Stimulated activated naive CD8-positive, alpha-beta T cell treated with anti-CD3 and anti-CD28 coated beads, Interleukin-15, Interleukin-2, amounts not matched to agents 100 U/mL and 50 U/mL, for 24 hours (primary cell): ENCODE results near the gene C2orf74.
"Not testable (repeated sequence)": the region's sequence is repeated elsewhere in the genome, so short reads cannot be mapped to it uniquely, and the experiment has no call there.

Experiments
- ATAC-seq: fragments of 150-1000 bp; cut with Tn5 transposase; one replicate; pipeline ENCODE4 v1.10.0; 2021
- DNase-seq: peaks from one replicate; pipeline ENCODE4 v3.0.0; 2021

Gene C2orf74

DNA sequence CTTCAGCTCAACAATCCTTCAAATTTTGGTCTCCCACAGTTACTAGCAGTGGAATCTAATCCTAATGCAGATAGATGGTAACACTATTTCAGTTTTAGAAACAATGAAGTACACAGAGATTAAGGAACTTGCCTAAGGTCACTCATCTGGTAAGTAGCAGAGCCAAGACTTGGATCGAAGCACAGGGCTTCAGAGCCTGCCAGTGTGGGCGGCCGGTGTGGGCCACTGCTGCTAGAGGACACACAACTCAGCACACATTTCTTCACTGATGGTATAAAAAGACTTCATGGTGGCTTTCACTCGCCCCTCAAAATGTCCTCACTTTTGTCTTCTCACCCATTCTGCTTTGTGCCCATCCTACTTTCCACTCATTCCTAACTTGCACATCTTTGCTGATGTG, 11.1 kb downstream of the C2orf74 start:
- DNase-seq (no peak), ATAC-seq (no peak)

DNA sequence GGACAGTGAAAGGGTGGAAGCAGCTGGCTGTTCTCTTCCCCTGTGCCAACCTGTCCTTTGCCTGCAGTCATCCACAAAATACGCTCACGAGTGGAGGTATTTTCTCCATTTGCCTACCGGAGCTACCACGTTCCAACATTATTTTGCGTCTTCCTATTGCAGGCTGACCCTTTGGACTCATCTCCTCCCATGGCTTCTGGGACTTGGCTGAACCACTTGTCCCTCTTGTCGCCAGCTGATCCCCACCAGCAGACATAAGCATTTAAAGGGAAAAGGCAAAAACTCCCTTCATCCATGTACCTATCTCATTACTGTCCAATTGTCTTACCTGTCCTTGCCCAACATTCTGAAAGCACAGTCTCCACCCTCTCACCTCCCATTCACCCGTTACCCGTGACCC, 13.0 kb downstream of the C2orf74 start:
- DNase-seq (no peak), ATAC-seq (no peak)

DNA sequence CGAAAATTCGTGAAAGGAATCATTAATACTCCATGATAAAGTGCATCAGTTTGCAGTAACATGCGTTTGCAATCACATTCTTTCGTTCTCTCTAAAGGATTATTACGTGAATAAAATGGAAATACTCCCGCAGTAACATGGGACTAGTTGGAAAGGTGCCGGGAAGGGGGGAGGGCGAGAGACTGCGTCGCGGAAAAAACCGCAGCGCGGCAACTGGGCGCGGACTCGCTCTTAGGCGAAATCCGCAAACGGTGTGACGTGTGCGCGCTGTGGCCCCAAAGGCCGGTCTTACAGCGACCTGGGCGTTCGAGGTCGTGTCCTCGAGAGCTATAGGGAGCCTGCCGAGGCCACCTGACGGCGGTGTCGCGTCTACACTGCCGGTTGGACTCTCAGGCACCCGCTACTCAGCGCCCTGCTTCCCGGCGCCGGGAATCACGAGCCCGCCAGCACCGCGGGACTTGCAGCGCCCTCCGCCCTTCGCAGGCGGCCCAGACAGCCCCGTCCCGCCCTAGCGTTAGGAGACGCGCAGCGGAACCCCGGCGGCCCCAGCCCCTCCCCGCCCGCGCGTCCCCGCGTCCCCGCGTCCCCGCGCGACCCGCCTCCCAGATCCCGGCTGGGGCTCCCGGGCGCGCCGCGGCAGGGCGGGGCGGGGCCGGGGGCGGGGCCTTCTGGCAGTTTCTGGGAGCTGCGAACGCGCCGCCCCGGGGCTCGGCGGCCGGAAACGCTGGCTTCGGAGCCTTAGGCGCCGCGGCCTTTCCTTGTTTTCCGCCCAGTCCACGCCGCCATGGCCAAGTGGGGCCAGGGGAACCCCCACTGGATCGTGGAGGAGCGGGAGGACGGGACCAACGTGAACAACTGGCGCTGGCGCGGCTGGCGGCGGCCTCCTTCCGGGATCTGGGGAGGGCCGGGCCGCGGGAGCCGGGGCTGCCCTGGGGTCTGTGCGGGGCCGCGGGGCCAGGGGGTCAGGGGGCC, 15.1 kb downstream of the C2orf74 start:
- DNase-seq: peak; percentile 96
- peak; percentile 95 for ATAC-seq

DNA sequence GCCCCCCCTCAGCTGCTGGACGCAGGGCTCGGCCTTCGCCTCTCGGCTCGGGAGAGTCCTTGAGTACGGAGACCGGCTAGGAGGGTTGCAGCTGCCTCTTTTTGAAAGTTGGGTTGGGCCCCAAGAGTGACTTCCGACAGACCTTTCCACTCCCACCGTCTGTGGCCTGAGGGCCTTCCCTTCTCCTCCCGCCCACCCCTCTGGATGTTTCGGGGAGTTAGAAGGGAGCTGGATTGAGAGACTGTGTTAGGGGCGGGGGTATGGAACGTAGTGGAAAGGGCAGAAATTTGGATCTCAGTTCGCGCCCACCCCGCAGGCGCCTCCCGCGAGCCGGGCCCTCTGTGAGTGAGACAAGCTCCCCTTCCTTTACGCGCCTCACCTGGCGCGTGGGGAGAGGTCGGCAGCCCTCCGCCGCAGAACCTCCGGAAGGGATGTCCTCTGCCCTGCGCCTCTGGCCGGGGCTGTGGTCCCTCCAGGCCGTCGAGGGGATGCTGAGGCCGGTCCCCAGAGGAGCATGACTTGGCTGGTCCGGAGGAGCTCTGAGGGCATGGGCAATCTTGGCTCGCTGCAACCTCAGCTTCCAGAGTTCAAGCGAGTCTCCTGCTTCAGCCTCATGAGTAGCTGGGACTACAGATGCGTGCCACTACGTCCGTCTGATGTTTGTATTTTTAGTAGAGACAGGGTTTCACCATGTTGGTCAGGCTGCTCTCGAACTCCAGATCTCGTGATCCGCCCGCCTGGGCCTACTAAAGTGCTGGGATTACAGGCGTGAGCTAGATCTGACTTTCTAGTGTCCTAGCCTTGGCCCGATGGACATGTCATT, 15.9 kb downstream of the C2orf74 start:
- ATAC-seq (peak; percentile 2), DNase-seq (peak; percentile 57)

DNA sequence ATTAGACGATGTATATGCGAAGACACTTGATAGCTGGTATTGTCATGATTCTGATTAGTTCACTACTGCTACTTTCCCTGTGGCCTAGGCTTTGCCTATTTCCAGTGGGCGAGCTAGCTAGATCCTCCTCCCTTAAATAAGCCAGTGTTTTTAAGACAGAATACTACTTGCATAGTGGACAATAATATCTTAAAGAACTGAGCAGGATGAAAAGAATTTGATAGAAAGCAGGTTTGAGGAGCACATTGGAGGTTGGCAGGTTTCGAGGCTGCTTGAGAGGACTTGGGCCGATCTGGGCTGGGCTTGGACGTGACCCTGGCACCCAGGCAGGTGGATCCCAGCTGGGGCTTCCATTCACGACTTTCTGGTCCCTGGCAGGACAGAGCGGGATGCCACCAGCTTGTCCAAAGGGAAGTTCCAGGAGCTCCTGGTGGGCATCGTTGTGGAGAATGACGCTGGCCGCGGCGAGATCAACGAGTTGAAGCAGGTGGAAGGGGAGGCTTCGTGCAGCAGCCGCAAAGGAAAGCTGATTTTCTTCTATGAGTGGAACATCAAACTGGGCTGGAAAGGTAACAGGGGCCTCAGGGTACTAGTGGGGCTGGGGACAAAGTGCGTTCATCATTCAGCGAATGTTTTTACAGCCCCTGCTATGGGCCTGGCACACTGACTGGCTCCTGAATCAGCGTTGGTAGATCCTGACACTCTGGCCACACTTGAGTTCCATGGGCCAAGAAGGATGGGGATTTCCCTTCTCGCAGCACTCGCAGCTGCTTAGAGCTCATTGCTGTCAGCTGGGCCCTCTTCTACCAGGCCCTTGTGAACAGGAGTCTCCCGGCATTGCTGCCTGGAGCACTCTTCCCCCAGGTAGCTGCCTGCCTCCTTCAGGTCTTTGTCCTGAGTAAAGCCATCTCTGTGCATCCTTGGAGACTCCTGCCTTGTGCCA, 16.9 kb downstream of the C2orf74 start:
- no peak for DNase-seq
- no peak for ATAC-seq

DNA sequence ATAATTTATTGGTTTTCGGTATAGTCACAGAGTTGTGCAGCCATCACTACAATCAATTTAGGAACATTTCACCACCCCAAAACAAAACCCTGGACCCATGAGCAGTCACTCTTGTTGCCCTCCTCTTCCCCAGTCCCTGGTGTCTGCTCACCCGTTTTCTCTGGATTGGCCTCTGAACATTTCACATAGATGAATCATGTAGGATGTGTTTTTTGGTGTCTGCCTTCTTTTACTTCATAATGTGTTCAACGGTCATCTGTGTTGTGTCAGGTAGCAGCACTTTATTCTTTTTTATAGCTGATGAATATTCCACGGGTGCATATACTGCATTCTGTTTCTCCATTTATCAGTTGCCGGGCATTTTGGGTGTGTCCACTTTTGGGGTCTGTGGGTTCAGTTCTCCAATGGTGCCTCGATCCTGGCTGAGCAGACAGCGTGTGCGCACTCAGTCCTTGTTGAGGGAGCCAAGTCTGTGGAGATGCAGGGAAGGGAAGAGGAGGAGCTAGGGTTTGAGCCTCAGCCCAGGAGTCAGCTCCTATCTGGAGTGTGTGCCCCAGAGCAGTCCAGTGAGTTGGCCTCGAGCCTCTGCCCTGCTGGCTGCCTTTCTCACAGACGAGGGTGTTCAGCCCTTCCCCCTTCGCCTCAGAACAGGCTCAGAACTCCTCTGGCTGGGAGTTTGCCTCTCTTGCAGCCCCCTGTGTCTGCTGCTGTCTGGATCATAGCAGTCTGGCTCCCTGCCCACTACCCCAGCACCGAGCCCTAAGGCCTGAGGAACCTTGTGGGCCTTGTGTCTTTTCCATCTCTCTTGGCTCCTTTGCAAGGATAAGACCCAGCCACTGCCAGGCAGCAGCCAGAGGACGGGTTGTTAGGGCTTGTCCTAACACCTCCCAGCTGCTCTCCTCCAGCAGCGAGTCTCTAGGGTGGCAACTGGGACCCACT, 18.0 kb downstream of the C2orf74 start:
- no peak for ATAC-seq
- DNase-seq: no peak

DNA sequence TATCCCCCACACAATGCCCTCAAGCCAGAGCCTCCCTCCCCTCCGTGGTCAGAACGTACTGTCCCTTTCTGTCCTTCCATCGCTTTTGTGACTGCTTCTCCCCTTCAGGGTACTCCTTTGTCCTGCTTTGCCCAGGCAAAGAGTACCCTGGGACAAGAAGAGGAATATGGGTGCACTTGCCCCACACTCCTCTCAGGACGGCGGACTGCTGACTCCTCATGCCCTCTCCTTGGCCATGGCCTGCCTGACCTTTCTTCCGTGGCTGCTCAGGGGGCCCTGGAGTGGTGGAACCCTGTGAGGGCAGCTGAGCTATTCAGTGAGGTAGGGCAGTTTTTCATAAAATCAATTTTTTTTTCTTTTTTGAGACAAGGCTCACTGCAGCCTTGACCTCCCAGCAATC, 18.7 kb downstream of the C2orf74 start:
- ATAC-seq (no peak), DNase-seq (no peak)

DNA sequence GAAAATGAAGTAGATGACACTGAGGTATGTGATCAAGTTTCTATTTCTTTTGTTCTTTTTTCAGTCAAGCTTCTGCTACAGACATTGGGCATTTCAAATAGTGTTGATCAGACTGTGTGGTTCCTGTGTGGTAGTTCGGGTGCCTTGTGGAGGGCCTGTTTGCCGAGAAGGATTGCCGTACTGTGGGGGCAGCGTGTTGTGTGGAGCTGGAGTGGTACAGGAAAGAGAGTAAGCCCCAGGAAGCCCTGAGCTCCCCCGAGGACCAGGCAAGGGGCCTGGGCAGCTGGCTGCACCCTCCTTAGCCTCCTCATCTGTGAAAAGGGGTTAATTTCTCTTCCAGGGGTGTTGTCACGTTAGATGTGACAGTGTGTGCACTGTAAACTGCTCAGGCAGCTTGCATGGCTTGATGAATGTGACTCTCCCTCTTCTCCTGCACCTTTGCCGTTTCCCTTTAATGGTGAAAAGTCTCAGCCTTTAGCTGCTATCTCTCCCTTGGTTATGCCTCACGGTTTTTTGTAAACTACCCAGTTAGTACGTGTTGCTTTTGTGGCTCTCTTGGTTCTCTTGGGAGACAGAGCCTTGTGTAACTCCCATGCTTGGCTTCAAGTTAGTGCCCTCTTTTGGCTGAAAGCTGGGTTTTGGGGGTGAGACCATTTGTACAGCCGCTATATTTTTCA, 19.5 kb downstream of the C2orf74 start:
- DNase-seq: no peak
- ATAC-seq: no peak

DNA sequence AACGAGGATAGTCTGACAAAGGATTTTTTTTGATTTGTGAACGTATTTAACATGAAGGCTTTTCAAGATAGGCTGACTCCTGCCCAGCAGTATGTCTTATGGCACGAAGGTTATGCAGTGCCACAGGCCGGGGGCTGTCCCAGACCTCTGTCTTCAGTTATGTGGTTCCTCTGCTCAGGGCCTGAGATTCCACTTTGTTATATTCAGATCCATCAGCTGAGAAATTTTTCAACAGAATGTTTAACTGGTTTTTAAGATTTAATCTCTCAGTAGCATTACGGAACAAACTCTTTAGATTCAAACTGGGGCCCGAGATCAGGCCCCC, 20.0 kb downstream of the C2orf74 start:
- no peak for DNase-seq
- ATAC-seq: no peak

DNA sequence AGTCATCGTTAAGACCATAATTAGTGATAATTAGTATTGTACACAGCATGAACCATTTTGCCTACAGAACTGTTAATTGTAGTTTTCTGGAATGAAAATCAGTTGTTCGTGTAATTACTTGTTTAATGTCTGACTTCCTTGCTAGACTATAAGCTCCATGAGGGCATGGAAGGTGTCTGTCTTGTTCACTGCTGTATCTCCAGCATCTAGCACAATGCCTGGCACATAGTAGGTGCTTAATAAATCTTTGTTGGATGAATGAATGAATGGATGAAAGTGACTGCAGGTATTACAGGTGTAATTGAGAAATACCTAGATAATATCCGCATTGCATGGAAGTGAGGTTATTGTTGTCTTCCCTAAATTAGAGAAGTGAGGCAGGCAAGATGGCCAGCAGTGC, 21.8 kb downstream of the C2orf74 start:
- ATAC-seq: no peak
- DNase-seq: no peak

DNA sequence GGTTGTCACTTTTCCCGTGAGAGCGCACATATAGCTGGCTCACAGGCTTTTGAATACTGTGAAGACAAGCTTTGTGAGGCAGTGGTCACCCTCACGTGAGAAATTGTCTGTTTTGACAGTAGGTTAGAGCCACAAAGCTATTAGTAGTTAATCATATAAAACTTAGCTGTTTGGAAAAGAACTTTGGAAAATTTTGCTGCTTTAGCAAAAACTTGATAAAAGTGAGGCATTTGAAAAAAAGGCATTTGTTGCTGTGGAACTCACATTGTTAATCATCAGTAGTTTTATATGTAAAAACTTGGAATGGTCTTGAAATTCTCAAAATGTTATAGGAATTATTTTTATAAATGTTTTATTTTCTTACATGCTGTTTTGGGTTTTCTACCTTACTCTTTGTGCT, 22.3 kb downstream of the C2orf74 start:
- DNase-seq (no peak), ATAC-seq (no peak)

DNA sequence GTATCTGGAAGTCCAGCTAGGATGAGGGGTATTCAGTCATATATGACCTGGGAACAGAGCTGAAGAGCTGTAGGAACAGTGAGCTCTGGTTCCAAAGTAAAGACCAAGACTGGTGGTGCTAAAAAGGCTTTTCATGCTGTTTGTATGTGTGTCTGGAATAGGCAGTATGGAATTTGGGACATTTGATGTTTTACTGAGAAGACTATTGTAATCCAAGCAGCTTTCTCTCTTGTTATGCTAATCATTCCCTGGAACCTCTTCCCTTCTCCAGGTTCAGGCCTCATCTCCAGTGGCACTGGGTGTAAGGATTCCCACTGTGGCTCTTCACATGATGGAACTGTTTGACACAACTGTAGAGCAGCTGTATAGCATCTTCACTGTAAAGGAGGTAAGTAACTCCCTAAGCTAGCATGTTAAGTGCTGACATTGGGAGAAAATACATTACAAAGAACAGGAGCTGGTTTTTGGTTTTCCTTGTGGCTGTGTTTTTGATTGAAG, 23.3 kb downstream of the C2orf74 start:
- DNase-seq (no peak), ATAC-seq (no peak)

DNA sequence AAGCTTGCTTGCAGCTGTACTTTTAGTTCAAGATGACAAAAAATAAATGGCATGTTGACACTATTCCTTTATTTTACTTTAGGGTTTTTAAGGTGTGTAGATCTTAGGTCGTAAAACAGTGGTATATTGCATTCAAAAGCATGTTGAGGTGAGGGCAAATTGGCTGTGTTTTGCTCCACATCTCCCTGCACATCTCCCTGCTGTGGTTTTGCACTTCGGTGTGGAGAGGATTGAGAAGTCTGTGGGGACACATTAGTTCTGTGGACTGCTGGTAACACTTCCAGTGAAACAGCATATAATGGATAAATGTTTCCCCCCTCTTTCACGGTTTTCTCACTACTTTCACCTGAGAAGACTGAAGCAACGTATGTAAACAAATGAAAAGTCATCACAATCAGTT, 25.1 kb downstream of the C2orf74 start:
- ATAC-seq: no peak
- DNase-seq: no peak

DNA sequence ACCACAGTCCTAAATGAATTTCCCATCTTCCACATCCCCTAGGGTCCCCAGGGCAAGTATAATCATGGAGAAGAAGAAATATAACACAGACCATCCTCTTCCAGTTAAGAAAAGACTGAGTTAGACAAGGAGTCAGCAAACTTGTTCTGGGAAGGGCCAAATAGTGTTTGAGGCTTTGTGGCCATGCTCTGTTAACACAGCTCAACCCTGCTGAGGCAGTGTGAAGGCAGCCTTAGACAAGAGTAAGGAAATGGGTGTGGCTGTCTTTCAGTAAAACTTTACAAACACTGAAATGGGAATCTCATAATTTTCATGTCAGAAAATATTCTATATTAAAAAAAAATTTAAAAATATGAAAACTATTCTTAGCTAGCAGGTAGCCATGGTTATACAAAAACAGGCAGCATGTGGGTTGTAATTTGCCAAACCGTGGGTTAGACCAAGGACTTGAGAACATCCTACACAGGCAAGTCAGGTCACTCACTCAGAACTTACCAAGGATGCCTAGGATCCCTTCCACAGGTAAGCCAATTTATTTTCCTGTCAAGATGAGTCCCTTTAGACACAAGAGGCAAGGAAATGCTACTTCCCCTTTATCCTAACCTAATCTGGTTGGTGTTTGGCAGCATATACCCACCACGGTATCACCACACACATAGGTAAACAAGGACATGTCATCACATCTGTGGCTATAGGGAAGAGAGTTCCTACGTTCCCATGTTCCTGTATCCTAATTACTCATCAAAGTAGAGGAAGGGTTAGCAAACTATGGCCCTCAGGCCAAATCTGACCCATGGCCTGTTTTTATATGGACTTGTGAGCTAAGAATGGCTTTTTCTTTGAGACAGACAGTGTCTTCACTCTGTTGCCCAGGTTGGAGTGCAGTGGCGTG, 31.9 kb downstream of the C2orf74 start:
- ATAC-seq (no peak), DNase-seq (no peak)

DNA sequence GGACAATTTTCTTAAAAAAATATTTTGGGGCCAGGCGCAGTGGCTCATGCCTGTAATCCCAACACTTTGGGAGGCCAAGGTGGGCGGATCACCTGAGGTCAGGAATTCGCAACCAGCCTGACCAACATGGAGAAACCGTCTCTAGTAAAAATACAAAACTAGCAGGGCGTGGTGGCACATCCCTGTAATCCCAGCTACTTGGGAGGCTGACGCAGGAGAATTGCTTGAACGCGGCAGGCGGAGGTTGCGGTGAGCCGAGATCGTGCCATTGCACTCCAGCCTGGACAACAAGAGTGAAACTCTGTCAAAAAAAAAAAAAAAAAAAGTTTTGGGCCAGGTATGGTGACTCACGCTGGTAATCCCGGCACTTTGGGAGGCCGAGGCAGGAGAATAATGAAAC, 32.7 kb downstream of the C2orf74 start:
- ATAC-seq, DNase-seq: not testable (repeated sequence)

DNA sequence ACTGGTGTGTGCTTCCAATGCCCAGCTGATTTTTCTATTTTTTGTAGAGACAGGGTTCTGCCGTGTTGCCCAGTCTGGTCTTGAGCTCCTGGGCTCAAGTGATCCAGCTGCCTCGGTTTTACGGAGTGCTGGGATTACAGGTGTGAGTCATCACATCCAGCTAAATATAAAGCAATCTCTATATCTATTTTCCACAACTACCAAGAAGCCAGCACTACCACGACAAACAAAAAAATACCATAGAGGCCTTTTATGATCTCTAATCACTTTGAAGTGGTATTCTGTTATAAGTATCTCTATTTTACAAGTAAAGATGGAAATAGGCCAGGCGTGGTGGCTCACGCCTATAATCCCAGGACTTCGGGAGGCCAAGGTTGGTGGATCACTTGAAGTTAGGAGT, 34.7 kb downstream of the C2orf74 start:
- no peak for ATAC-seq
- DNase-seq: no peak

DNA sequence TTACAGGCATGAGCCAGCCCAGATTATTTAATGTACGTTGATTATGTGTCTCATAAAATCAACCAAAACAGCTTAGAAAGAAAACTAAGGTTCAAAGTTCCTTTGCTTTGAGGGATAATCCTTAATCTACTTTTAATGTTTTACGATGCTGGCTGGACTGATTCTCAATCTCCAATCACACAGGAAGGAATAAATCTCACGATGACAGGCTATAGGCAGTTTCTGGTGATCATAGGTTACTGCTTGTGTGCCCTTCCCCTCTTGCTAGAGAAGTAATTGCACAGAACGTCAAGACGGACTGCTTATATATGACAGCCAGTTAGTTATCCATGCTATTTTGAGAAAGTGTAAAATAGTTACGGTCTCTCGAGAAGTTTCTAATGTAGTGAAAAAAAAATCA, 43.1 kb downstream of the C2orf74 start:
- no peak for DNase-seq
- no peak for ATAC-seq

DNA sequence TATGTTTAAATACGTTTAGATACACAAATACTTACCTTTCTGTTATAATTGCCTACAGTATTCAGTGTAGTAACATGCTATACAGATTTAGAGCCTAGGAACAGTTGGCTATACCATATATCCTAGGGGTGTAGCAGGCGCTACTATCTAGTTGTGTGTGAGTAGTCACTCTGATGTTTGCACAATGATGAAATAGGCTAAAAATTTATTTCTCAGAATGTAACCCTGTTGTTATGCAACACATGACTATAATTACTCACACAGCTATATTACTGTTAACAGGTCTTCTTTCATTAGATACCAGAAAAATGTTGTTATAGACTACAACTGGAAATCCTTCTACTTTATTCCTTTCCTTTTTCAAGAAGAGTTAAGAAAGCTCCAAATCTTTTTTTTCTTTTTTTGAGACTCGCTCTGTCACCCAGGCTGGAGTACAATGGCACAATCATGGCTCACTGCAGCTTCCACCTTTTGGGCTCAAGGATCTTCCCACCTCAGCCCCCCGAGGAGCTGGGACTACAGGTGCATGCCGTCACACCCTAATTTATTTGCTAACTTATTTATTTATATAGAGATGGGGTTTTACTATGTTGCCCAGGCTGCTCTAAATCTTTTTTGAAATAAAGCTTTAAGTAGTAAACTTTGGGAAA, 48.5 kb downstream of the C2orf74 start:
- DNase-seq (no peak), ATAC-seq (no peak)

DNA sequence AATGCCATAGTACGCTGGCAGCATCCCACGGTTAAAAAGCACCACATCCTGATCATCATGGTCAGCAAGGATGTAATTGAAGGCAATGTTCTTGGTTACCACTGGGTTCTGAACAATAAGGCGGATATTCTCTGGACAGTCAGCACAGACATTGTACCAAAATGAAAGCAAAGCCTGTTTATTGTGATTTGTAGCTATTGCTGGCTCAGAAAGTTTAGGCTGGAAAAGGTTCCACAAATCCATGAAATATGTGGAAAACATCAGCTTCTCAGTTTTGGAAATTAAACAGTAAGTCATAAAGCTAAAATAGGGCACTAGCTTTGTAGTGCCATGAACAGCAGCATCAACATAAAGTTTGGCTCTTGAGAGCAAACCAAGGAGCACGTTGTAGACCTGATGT, 52.2 kb downstream of the C2orf74 start:
- ATAC-seq (no peak), DNase-seq (no peak)
